ENCODE measurements around the gene RAPGEF4.
"Not testable (repeated sequence)": the region's sequence is repeated elsewhere in the genome, so short reads cannot be mapped to it uniquely, and the experiment has no call there.

Gene RAPGEF4

DNA sequence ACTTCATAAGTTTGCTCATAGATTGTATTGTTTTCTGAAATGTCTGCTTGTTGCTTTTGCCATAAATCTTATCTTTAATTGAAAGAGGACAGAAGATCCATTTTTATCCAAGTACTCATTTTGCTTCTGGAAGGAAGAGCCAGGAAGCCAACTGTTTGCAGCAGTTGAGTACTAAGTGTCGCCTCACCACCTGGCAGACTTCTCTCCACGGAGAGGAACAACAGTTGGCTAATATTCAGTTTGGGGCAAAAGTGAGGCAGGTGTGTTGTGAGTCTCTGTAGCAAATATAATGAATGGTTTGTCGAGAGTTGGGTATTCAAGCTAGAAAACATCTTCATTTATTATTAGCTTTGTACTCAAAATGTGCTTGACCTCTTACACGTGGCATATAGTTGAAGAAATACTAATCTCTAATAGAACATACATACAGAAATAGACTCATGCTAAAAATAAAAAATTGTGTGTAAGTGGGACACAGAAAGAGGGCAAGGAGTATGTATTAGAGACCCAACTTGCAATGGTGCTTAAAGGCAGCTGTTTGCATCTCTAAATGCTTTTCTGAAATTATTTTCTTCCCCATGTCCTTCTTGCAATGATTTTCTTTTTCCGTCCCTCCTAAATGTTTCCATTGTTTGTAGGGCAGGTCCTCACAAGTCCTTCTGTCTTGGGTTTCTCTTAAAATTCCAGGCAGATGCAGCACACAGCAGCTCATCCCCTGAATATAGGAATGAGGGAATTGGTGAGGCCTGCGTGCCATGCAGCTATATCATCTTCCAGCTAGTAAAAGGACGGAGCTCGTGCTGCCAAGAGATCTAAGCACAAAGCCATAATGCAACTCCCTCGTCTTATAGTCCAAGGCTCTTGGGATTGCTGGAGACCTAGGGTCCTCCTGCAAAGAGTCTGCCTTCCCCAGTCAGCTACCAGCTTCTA is 295.2 kb downstream of the RAPGEF4 start:
- in situ Hi-C loops (cut with MboI; ENCODE audit: low sequenced_read_pairs, unreplicated experiment), result no loop called here
- no peak for TF ChIP-seq CTCF (IDR thresholded peaks at IDR 0.05; ENCODE audit: borderline replicate concordance, control extremely low read depth, extremely low read depth, insufficient read depth, missing control alignments)
- no peak for DNase-seq (ENCODE audit: low spot score)

DNA sequence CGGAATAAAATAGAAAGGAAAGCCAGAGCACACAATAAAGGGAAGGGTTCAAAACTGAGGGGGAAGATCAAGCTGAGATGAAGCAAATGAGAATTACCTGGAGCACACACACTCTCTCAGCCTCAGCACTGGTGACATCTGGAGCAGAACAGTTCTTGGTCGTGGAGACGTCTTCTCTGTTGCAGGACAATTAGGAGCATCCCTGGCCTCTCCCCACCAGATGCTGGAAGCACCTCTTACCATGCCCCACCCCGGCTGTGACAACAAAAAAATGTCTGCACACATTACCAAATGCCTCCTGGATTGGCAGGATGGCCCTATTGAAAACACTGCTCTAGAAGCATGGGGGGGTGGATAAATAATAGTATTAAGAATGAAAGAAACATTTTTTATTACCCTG is 296.4 kb downstream of the RAPGEF4 start:
- in situ Hi-C loops (cut with MboI; ENCODE audit: low sequenced_read_pairs, unreplicated experiment), result no loop called here
- DNase-seq (ENCODE audit: low spot score), result no peak
- TF ChIP-seq CTCF (IDR thresholded peaks at IDR 0.05; ENCODE audit: borderline replicate concordance, control extremely low read depth, extremely low read depth, insufficient read depth, missing control alignments), result no peak

DNA sequence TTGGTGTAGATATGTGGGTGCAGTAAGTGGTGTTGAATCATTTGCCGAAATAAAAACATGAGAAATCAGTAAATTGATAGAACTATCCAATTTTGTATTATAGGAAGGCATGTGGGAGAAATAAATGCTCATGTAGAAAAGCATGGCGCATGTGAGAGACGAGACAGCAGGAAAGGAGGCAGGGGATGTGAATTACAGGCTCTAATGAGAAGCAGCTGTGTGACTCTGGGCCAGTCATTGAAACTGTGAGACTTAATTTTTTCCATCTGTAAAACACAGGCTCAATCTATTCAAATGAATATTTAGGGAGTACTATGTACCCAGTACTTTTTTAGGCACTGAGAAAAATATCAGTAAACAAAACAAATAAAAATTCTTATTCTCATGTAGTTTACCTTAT is 297.4 kb downstream of the RAPGEF4 start:
- in situ Hi-C loops (cut with MboI; ENCODE audit: low sequenced_read_pairs, unreplicated experiment), result no loop called here
- TF ChIP-seq CTCF (IDR thresholded peaks at IDR 0.05; ENCODE audit: borderline replicate concordance, control extremely low read depth, extremely low read depth, insufficient read depth, missing control alignments), result no peak
- no peak for DNase-seq (ENCODE audit: low spot score)

DNA sequence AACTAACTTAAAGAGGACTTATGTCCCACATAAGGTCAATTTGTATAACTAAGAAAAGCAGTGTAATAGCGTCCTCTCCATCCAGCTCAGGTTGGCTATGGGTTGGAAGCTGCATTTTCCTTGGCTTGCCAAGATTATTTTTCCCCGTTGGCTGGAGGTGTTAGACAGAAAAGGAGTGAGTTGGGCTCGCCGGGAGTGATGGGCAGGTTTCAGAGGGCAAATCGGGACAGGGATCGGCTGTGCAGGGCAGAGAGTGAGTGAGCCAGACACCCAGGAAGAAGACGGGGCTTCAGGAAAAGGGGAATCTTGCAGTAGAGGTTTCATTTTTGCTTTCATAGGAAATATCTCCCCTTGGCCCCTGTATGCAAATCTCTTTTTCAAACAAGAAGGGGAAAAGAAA is 298.5 kb downstream of the RAPGEF4 start:
- in situ Hi-C loops (cut with MboI; ENCODE audit: low sequenced_read_pairs, unreplicated experiment), result no loop called here
- TF ChIP-seq CTCF (IDR thresholded peaks at IDR 0.05; ENCODE audit: borderline replicate concordance, control extremely low read depth, extremely low read depth, insufficient read depth, missing control alignments), result no peak
- no peak for DNase-seq (ENCODE audit: low spot score)

DNA sequence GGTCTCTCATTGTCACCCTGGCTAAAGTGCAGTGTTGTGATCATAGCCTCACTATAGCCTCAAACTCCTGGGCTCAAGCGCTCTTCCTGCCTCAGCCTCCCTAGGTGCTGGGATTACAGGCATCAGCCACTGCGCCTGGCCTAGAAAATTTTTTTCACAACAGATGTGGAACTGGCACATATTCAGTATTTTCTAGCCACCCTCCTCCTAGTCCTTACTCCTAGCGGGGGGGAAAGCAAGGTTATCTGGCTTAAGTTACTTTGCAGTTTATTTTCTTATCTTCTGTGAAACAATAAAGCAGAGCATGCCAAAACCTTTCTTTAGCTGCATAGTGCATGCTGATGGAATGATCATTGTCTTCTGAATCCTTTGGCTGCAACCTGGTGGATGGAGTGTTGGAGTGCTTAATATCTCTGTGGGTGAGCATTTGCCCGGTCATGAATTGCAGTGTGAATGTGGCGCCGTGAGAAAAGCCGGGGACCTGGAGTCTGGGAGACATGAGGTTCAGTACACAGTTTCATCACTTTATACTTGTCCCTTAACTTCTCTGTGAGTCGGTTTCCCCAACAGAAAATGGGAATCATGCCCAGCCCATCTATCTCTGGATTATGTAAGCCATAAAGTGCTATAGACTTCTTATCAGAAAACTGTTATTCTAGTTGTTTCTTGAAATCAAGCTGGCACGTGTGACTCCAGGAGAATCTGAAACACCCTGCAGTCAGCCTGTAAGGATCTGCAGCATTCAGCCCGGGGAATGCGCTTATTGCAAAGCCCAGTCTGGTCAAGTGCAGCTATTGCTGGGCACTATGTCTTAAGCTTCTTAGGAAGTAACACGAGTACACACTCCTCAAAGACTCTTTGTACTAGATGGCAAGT is 301.8 kb downstream of the RAPGEF4 start:
- no peak for TF ChIP-seq CTCF (IDR thresholded peaks at IDR 0.05; ENCODE audit: borderline replicate concordance, control extremely low read depth, extremely low read depth, insufficient read depth, missing control alignments)
- in situ Hi-C loops (cut with MboI; ENCODE audit: low sequenced_read_pairs, unreplicated experiment), result no loop called here
- no peak for DNase-seq (ENCODE audit: low spot score)

- not testable (repeated sequence) for DNase-seq (ENCODE audit: low spot score)
Measured at GRCh38 chr2:173038257-173038656, 302.6 kb downstream of the RAPGEF4 start.

GRCh38 chr2:173040729-173041128 is 305.1 kb downstream of the RAPGEF4 start:
- in situ Hi-C loops (cut with MboI; ENCODE audit: low sequenced_read_pairs, unreplicated experiment), result no loop called here
- TF ChIP-seq CTCF (IDR thresholded peaks at IDR 0.05; ENCODE audit: borderline replicate concordance, control extremely low read depth, extremely low read depth, insufficient read depth, missing control alignments), result no peak
- DNase-seq (ENCODE audit: low spot score), result no peak

More at GRCh38 chr2:173038257-173038656, 302.6 kb downstream of the RAPGEF4 start:
- in situ Hi-C loops (cut with MboI; ENCODE audit: low sequenced_read_pairs, unreplicated experiment), result not testable (repeated sequence)
